Chondrocyte (in vitro differentiated cells): ENCODE results near the gene NDUFA12. TPM values are rescaled to one million over a fixed set of nuclear protein-coding genes. Genes with fewer than 3 reads are reported as not detected.

Experiments
- DNase-seq: peaks from one replicate; pipeline ENCODE4 v3.0.0; 2021; ENCODE audit warnings: mixed read lengths, low spot score
- H3K27ac Mint-ChIP-seq: one replicate; pipeline ENCODE4 v1.8.0; 2021; ENCODE audit warnings: mild to moderate bottlenecking, moderate library complexity, mixed read lengths; ENCODE audit not compliant: unreplicated experiment
- H3K27me3 Mint-ChIP-seq: 2 replicates; pipeline ENCODE4 v1.8.0; 2021; ENCODE audit warnings: low read depth, mixed read lengths
- H3K36me3 Mint-ChIP-seq: 2 replicates; pipeline ENCODE4 v1.8.0; 2021; ENCODE audit warnings: low read depth, mixed read lengths
- H3K4me1 Mint-ChIP-seq: 2 replicates; pipeline ENCODE4 v1.8.0; 2021; ENCODE audit warnings: low read depth, mild to moderate bottlenecking, mixed read lengths
- H3K4me3 Mint-ChIP-seq: one replicate; pipeline ENCODE4 v1.8.0; 2021; ENCODE audit warnings: mild to moderate bottlenecking, moderate library complexity, mixed read lengths; ENCODE audit not compliant: unreplicated experiment
- H3K9me3 Mint-ChIP-seq: 2 replicates; pipeline ENCODE4 v1.8.0; 2021; ENCODE audit warnings: low read depth, mixed read lengths
- CTCF ChIP-seq: fragments of 200-600 bp; sonication (generic); IDR thresholded peaks from 2 replicates; pipeline ENCODE4 v1.5.0; 2021; ENCODE audit warnings: antibody characterized with exemption, mild to moderate bottlenecking, moderate library complexity
- total RNA-seq: library from RNA; stranded (reverse); gene quantifications from 3 replicates; pipeline ENCODE4 v1.2.1, GENCODE V29; 2021

Gene NDUFA12
- total RNA-seq, 1 donor from 2014 or later: 76.9 TPM

- no peak overlapping the region for H3K4me3 Mint-ChIP-seq
- no peaks in the 10 kb centered on the region for H3K27me3 Mint-ChIP-seq
- TF ChIP-seq CTCF: no peak
- no peaks in the 10 kb centered on the region for H3K9me3 Mint-ChIP-seq
- DNase-seq: no peak
- H3K27ac Mint-ChIP-seq: no peak overlapping the region
- H3K4me1 Mint-ChIP-seq: no peaks in the 10 kb centered on the region
- H3K36me3 Mint-ChIP-seq: peaks cover 9% of the 10 kb centered on the region
Observed at GRCh38 chr12:94965982-94966630, 37.4 kb downstream of the NDUFA12 start.

GRCh38 chr12:94963649-94964048 lies 39.8 kb downstream of the NDUFA12 start:
- no peak for DNase-seq
- H3K9me3 Mint-ChIP-seq: no peaks in the 10 kb centered on the region
- H3K36me3 Mint-ChIP-seq: peaks cover 3% of the 10 kb centered on the region
- no peaks in the 10 kb centered on the region for H3K4me1 Mint-ChIP-seq
- TF ChIP-seq CTCF: no peak
- H3K27ac Mint-ChIP-seq: no peak overlapping the region
- no peak overlapping the region for H3K4me3 Mint-ChIP-seq
- H3K27me3 Mint-ChIP-seq: peaks cover 3% of the 10 kb centered on the region

- H3K4me3 Mint-ChIP-seq: no peak overlapping the region
Observed at GRCh38 chr12:94962670-94963069, 40.8 kb downstream of the NDUFA12 start.

GRCh38 chr12:94961911-94962310 lies 41.6 kb downstream of the NDUFA12 start:
- TF ChIP-seq CTCF: no peak
- no peak overlapping the region for H3K4me3 Mint-ChIP-seq
- H3K4me1 Mint-ChIP-seq: no peaks in the 10 kb centered on the region
- no peaks in the 10 kb centered on the region for H3K9me3 Mint-ChIP-seq
- peaks cover 1% of the 10 kb centered on the region for H3K36me3 Mint-ChIP-seq
- DNase-seq: no peak
- no peak overlapping the region for H3K27ac Mint-ChIP-seq
- H3K27me3 Mint-ChIP-seq: peaks cover 3% of the 10 kb centered on the region

More at GRCh38 chr12:94962670-94963069, 40.8 kb downstream of the NDUFA12 start:
- no peaks in the 10 kb centered on the region for H3K9me3 Mint-ChIP-seq
- H3K4me1 Mint-ChIP-seq: no peaks in the 10 kb centered on the region
- no peak for DNase-seq
- peaks cover 1% of the 10 kb centered on the region for H3K36me3 Mint-ChIP-seq
- no peak overlapping the region for H3K27ac Mint-ChIP-seq
- peaks cover 3% of the 10 kb centered on the region for H3K27me3 Mint-ChIP-seq
- TF ChIP-seq CTCF: no peak

GRCh38 chr12:94961256-94961824 lies 42.2 kb downstream of the NDUFA12 start:
- DNase-seq: no peak
- H3K27ac Mint-ChIP-seq: no peak overlapping the region
- peaks cover 1% of the 10 kb centered on the region for H3K36me3 Mint-ChIP-seq
- no peak for TF ChIP-seq CTCF
- peaks cover 3% of the 10 kb centered on the region for H3K27me3 Mint-ChIP-seq
- no peak overlapping the region for H3K4me3 Mint-ChIP-seq
- H3K9me3 Mint-ChIP-seq: no peaks in the 10 kb centered on the region
- no peaks in the 10 kb centered on the region for H3K4me1 Mint-ChIP-seq
